ENCODE results near the gene KRTAP10-6. TPM values are rescaled to one million over a fixed set of nuclear protein-coding genes. Genes with fewer than 3 reads are reported as not detected.

The KRTAP10-6 gene
- total and polyA plus RNA-seq, 10 donors: not detected

DNA sequence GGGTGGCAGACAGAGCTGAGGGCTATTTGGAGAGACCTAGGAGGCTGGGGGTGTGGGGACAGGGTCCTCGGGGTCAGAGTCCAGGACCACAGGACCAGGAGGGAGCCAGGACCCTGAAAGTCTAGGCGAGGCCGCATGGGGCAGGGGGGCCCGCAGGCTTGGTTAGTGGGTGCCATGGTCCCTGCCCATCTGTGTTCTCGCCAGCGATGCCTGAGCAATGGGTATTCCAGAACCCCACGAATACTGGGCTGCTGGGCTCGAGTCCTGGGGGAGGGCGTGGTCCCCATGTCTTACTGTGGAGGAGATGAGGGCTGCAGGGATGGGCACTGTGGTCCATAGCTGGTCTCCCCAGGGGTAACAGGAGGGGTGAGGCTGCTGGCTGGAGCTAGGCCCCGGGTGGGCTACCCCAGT, 2.0 kb downstream of the KRTAP10-6 start:
- H3K27ac ChIP-seq: no peak overlapping the region
- DNase-seq: no peak
- H3K27me3 ChIP-seq (replicated peaks in 1 of 7): peaks cover 0 to 49% (median 16%) of the 10 kb centered on the region in 7 donors
- H3K4me1 ChIP-seq: no peaks in the 10 kb centered on the region
- intact Hi-C loops (cut with DNase I; ENCODE audit: low total_unique reads): no loop called here
- no peaks in the 10 kb centered on the region for H3K36me3 ChIP-seq
- no peak overlapping the region for H3K4me3 ChIP-seq
- H3K9me3 ChIP-seq: peaks cover 0 to 6% (median 0%) of the 10 kb centered on the region in 8 donors
- 73 to 88% (median 82%) methylated on average over 8 to 10 of the region's 10 CpGs for WGBS, 5 donors
- no peak for TF ChIP-seq CTCF (IDR thresholded peaks at IDR 0.05 in 8 of 11, conservative IDR thresholded peaks at IDR 0.05 in 3 of 11)
- no peak for TF ChIP-seq POLR2A (IDR thresholded peaks at IDR 0.05)
- TF ChIP-seq POLR2AphosphoS5 (IDR thresholded peaks at IDR 0.05): no peak

- Histone ChIP-seq H3K27me3 (replicated peaks in 1 of 7) (peaks cover 0 to 55% (median 16%) of the 10 kb centered on the region in 7 donors), H3K36me3 (no peaks in the 10 kb centered on the region), H3K4me3 (no peak overlapping the region), H3K4me1 (no peaks in the 10 kb centered on the region), H3K27ac (no peak overlapping the region), H3K9me3 (peaks cover 0 to 6% (median 0%) of the 10 kb centered on the region in 8 donors)
- 73 to 83% (median 83%) methylated on average over 19 to 24 of the region's 24 CpGs for WGBS, 5 donors
- intact Hi-C loops (cut with DNase I; ENCODE audit: low total_unique reads): no loop called here
- TF ChIP-seq POLR2AphosphoS5 (IDR thresholded peaks at IDR 0.05) (no peak), CTCF (IDR thresholded peaks at IDR 0.05 in 8 of 11, conservative IDR thresholded peaks at IDR 0.05 in 3 of 11) (no peak), POLR2A (IDR thresholded peaks at IDR 0.05) (no peak)
- no peak for DNase-seq
Measured at GRCh38 chr21:44589586-44590305, 2.6 kb downstream of the KRTAP10-6 start.

DNA sequence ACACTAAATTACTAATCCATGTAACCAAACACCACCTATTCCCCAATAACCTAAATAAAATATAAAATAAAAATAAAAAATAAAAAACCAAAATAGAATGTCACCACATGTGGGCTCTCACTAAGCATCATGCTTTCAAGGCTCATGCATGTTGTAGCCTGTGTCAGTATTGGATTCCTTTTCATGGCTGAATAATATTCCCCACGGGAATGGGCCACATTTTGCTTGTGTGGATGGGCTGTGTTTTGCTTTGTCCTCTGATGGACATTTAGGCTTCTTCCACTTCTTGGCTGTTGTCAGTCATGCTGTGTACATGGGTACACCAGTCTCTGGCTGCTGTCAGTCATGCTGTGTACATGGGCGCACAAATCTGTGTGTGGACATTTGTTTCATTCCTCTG, 3.2 kb downstream of the KRTAP10-6 start:
- Histone ChIP-seq H3K9me3 (peaks cover 0 to 6% (median 0%) of the 10 kb centered on the region in 8 donors), H3K4me3 (no peak overlapping the region), H3K27ac (no peak overlapping the region), H3K4me1 (no peaks in the 10 kb centered on the region), H3K27me3 (replicated peaks in 1 of 7) (peaks cover 0 to 59% (median 16%) of the 10 kb centered on the region in 7 donors), H3K36me3 (no peaks in the 10 kb centered on the region)
- WGBS, 5 donors: 87 to 96% (median 93%) methylated on average over 2 of the region's 2 CpGs
- intact Hi-C loops (cut with DNase I; ENCODE audit: low total_unique reads): no loop called here
- TF ChIP-seq CTCF (IDR thresholded peaks at IDR 0.05 in 8 of 11, conservative IDR thresholded peaks at IDR 0.05 in 3 of 11): no peak
- no peak for TF ChIP-seq POLR2AphosphoS5 (IDR thresholded peaks at IDR 0.05)
- no peak for TF ChIP-seq POLR2A (IDR thresholded peaks at IDR 0.05)
- DNase-seq: no peak

DNA sequence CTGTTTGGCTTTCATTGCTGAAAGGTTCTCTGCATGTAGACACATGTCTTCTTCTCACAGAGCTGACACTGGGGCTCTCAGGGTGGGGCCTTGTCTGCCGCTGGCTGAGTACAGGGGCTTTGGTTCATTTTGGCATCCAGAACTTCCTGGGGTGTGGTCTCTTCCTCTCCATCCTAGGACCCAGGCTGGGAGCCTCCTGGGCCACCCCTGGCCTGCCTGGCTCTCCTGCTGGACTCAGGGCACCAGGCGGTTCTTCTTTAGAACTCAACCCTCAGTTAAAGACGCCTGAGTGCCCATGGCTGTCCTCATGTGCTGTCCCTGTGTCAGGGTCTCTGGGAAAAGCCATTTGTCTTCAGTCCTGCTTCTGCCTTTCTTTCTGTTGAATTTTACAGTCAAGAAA, 6.4 kb downstream of the KRTAP10-6 start:
- no peaks in the 10 kb centered on the region for H3K4me1 ChIP-seq
- no peak overlapping the region for H3K27ac ChIP-seq
- peaks cover 0 to 23% (median 17%) of the 10 kb centered on the region in 8 donors for H3K9me3 ChIP-seq
- TF ChIP-seq POLR2AphosphoS5 (IDR thresholded peaks at IDR 0.05): no peak
- no peak for TF ChIP-seq POLR2A (IDR thresholded peaks at IDR 0.05)
- TF ChIP-seq CTCF (IDR thresholded peaks at IDR 0.05 in 8 of 11, conservative IDR thresholded peaks at IDR 0.05 in 3 of 11): no peak
- DNase-seq: no peak
- no peak overlapping the region for H3K4me3 ChIP-seq
- 76 to 87% (median 82%) methylated on average over 3 of the region's 3 CpGs for WGBS, 5 donors
- H3K36me3 ChIP-seq: no peaks in the 10 kb centered on the region
- intact Hi-C loops (cut with DNase I; ENCODE audit: low total_unique reads): no loop called here
- H3K27me3 ChIP-seq (replicated peaks in 1 of 7): peaks cover 0 to 38% (median 16%) of the 10 kb centered on the region in 7 donors
